HEK293 (cell line): ENCODE data around the gene MCM3AP.

ENCODE experiments used
- BCL11A ChIP-seq: fragments of 450-650 bp; formaldehyde crosslinking; IDR thresholded peaks from 2 replicates; pipeline ENCODE4 v1.5.1; 2016; ENCODE audit warnings: low read depth, missing biosample characterization, missing genetic modification characterization
- HOXA7 ChIP-seq: sonication (generic); formaldehyde crosslinking; IDR thresholded peaks from 2 replicates; pipeline ENCODE4 v1.8.1; 2022; ENCODE audit warnings: missing genetic modification reagents, borderline replicate concordance
- HOXD13 ChIP-seq: sonication (generic); formaldehyde crosslinking; IDR thresholded peaks from 2 replicates; pipeline ENCODE4 v1.8.0; 2022; ENCODE audit warnings: missing genetic modification reagents, borderline replicate concordance
- REPIN1 ChIP-seq: fragments of 450-650 bp; formaldehyde crosslinking; IDR thresholded peaks from 2 replicates; pipeline ENCODE4 v1.5.1; 2017; ENCODE audit warnings: missing biosample characterization, missing genetic modification characterization, low read depth
- SP2 ChIP-seq: fragments of 450-650 bp; formaldehyde crosslinking; IDR thresholded peaks from 2 replicates; pipeline ENCODE4 v1.5.1; 2016; ENCODE audit warnings: missing biosample characterization, missing genetic modification characterization
- SP7 ChIP-seq: fragments of 450-650 bp; formaldehyde crosslinking; IDR thresholded peaks from 2 replicates; pipeline ENCODE4 v1.5.1; 2016; ENCODE audit warnings: missing biosample characterization, missing genetic modification characterization
- ZBTB20 ChIP-seq: fragments of 450-650 bp; formaldehyde crosslinking; IDR thresholded peaks from 2 replicates; pipeline ENCODE4 v1.5.1; 2016; ENCODE audit warnings: missing biosample characterization, missing genetic modification characterization
- ZFHX2 ChIP-seq: fragments of 450-650 bp; formaldehyde crosslinking; conservative IDR thresholded peaks from 2 replicates; pipeline ENCODE4 v1.5.1; 2016; ENCODE audit warnings: missing biosample characterization, missing genetic modification characterization
- ZFP41 ChIP-seq: fragments of 450-650 bp; formaldehyde crosslinking; IDR thresholded peaks from 2 replicates; pipeline ENCODE4 v1.5.1; 2016; ENCODE audit warnings: missing biosample characterization, missing genetic modification characterization, borderline replicate concordance
- ZFP69B ChIP-seq: fragments of 450-650 bp; formaldehyde crosslinking; IDR thresholded peaks from 2 replicates; pipeline ENCODE4 v1.5.1; 2016; ENCODE audit warnings: missing biosample characterization, missing genetic modification characterization
- ZNF10 ChIP-seq: fragments of 450-650 bp; formaldehyde crosslinking; IDR thresholded peaks from 2 replicates; pipeline ENCODE4 v1.5.1; 2017; ENCODE audit warnings: missing biosample characterization, missing genetic modification characterization
- ZNF121 ChIP-seq: fragments of 450-650 bp; formaldehyde crosslinking; IDR thresholded peaks from 2 replicates; pipeline ENCODE4 v1.5.1; 2016; ENCODE audit warnings: missing biosample characterization, missing genetic modification characterization
- ZNF132 ChIP-seq: fragments of 450-650 bp; formaldehyde crosslinking; IDR thresholded peaks from 2 replicates; pipeline ENCODE4 v1.5.1; 2017; ENCODE audit warnings: missing biosample characterization, missing genetic modification characterization, borderline replicate concordance
- ZNF146 ChIP-seq: fragments of 450-650 bp; formaldehyde crosslinking; IDR thresholded peaks from 2 replicates; pipeline ENCODE4 v1.5.1; 2016; ENCODE audit warnings: missing biosample characterization, missing genetic modification characterization
- ZNF155 ChIP-seq: fragments of 450-650 bp; formaldehyde crosslinking; IDR thresholded peaks from 2 replicates; pipeline ENCODE4 v1.5.1; 2016; ENCODE audit warnings: missing biosample characterization, missing genetic modification characterization
- ZNF169 ChIP-seq: fragments of 450-650 bp; formaldehyde crosslinking; IDR thresholded peaks from 2 replicates; pipeline ENCODE4 v1.5.1; 2016; ENCODE audit warnings: missing biosample characterization, missing genetic modification characterization
- ZNF24 ChIP-seq: fragments of 450-650 bp; formaldehyde crosslinking; IDR thresholded peaks from 2 replicates; pipeline ENCODE4 v1.5.1; 2016; ENCODE audit warnings: missing biosample characterization, missing genetic modification characterization
- ZNF426 ChIP-seq: fragments of 450-650 bp; formaldehyde crosslinking; IDR thresholded peaks from 2 replicates; pipeline ENCODE4 v1.5.1; 2017; ENCODE audit warnings: missing biosample characterization, missing genetic modification characterization, mild to moderate bottlenecking, inconsistent platforms, moderate library complexity
- ZNF585B ChIP-seq: fragments of 450-650 bp; formaldehyde crosslinking; IDR thresholded peaks from 2 replicates; pipeline ENCODE4 v1.5.1; 2016; ENCODE audit warnings: missing biosample characterization, missing genetic modification characterization
- ZNF623 ChIP-seq: fragments of 450-650 bp; formaldehyde crosslinking; IDR thresholded peaks from 2 replicates; pipeline ENCODE4 v1.5.1; 2016; ENCODE audit warnings: missing biosample characterization, missing genetic modification characterization
- ZNF624 ChIP-seq: fragments of 450-650 bp; formaldehyde crosslinking; IDR thresholded peaks from 2 replicates; pipeline ENCODE4 v1.5.1; 2017; ENCODE audit warnings: missing biosample characterization, missing genetic modification characterization
- ZNF707 ChIP-seq: fragments of 450-650 bp; formaldehyde crosslinking; IDR thresholded peaks from 2 replicates; pipeline ENCODE4 v1.5.1; 2016; ENCODE audit warnings: missing biosample characterization, missing genetic modification characterization
- ZNF843 ChIP-seq: fragments of 450-650 bp; formaldehyde crosslinking; IDR thresholded peaks from 2 replicates; pipeline ENCODE4 v1.5.1; 2016; ENCODE audit warnings: missing biosample characterization, missing genetic modification characterization
- TF ChIP-seq, protein P1 (sequence below): fragments of 450-650 bp; IDR thresholded peaks from 2 replicates; pipeline ENCODE4 v1.5.1; 2018; ENCODE audit warnings: missing biosample characterization, missing genetic modification characterization
- TF ChIP-seq, protein P2 (sequence below): fragments of 450-650 bp; formaldehyde crosslinking; IDR thresholded peaks from 2 replicates; pipeline ENCODE4 v1.5.1; 2016; ENCODE audit warnings: missing biosample characterization, missing genetic modification characterization
- TF ChIP-seq, protein P3 (sequence below): fragments of 450-650 bp; formaldehyde crosslinking; conservative IDR thresholded peaks from 2 replicates; pipeline ENCODE4 v1.5.1; 2016; ENCODE audit warnings: low read depth, missing biosample characterization, missing genetic modification characterization
- TF ChIP-seq, protein P4 (sequence below): fragments of 450-650 bp; formaldehyde crosslinking; IDR thresholded peaks from 2 replicates; pipeline ENCODE4 v1.5.1; 2016; ENCODE audit warnings: missing biosample characterization, missing genetic modification characterization
- TF ChIP-seq, protein P5 (sequence below): fragments of 450-650 bp; formaldehyde crosslinking; IDR thresholded peaks from 2 replicates; pipeline ENCODE4 v1.5.1; 2016; ENCODE audit warnings: missing biosample characterization, missing genetic modification characterization

Gene MCM3AP

DNA sequence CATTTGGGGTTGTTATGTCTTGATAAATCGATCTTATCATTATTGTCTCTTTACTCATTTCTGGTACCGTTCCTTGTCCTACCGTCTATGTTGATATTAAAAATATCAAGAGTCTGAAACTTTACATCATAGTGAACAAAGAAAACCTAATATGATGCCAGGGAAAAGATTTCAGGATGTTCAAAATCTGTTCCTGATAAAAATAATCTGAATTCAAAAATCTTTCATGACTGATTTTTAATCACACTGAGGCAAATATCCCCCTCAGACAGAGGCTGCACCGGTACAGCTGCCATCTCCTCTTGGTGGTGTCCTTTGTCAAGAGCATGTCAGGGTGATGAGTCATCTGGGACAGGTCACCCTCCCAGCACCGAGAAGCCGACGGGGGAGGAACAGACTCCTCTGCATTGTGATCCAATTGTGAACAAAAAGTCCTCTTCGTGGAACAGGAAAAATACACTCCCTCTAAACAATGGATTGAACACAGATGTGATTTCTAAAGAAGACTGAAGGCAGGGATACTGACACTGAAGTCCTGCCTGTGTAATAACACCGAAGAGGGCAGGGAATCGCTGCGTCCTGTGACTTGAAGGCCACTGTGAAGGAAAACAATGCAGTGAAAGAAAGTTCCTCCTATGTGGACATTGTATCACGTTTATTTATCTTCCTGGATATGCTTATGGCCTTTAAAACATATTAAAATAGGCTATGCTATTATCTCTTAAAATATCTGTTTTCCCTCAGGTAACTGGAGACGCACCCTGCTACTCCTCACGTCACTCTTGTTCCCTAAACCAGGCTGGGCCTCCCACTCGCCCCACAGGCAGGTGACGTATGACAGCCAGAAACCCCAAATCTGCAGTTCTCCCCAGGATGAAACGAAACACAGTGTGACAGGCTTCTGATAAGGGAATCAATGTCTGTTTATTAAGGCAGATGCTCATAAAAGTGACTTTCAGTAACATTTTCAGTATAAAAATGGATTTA, 96.9 kb downstream of the MCM3AP start (continued):
- TF ChIP-seq SP2 (no peak), ZNF169 (tag by site-specific recombination) (no peak), ZNF146 (tag by site-specific recombination) (no peak), ZNF132 (no peak), ZNF624 (tag by site-specific recombination) (no peak), ZNF24 (tag by site-specific recombination) (no peak), ZNF121 (tag by site-specific recombination) (no peak), ZNF426 (tag by site-specific recombination) (no peak), HOXA7 (CRISPR knock-in tag) (no peak), ZNF585B (tag by site-specific recombination) (no peak), BCL11A (no peak), ZFP69B (tag by site-specific recombination) (no peak), ZNF707 (tag by site-specific recombination) (no peak), ZNF623 (tag by site-specific recombination) (no peak), REPIN1 (tag by site-specific recombination) (no peak), SP7 (peak; percentile 45; the same call in 1 of the 2 replicates), ZFP41 (tag by site-specific recombination) (no peak), ZNF843 (tag by site-specific recombination) (no peak), HOXD13 (CRISPR knock-in tag) (no peak), ZFHX2 (tag by site-specific recombination) (peak; percentile 23; the same call in 1 of the 2 replicates), ZBTB20 (tag by site-specific recombination) (no peak), ZNF10 (no peak), ZNF155 (tag by site-specific recombination) (no peak)
- TF ChIP-seq, protein P1, sequence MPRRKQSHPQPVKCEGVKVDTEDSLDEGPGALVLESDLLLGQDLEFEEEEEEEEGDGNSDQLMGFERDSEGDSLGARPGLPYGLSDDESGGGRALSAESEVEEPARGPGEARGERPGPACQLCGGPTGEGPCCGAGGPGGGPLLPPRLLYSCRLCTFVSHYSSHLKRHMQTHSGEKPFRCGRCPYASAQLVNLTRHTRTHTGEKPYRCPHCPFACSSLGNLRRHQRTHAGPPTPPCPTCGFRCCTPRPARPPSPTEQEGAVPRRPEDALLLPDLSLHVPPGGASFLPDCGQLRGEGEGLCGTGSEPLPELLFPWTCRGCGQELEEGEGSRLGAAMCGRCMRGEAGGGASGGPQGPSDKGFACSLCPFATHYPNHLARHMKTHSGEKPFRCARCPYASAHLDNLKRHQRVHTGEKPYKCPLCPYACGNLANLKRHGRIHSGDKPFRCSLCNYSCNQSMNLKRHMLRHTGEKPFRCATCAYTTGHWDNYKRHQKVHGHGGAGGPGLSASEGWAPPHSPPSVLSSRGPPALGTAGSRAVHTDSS (tag by site-specific recombination) = no peak
- TF ChIP-seq, protein P2, sequence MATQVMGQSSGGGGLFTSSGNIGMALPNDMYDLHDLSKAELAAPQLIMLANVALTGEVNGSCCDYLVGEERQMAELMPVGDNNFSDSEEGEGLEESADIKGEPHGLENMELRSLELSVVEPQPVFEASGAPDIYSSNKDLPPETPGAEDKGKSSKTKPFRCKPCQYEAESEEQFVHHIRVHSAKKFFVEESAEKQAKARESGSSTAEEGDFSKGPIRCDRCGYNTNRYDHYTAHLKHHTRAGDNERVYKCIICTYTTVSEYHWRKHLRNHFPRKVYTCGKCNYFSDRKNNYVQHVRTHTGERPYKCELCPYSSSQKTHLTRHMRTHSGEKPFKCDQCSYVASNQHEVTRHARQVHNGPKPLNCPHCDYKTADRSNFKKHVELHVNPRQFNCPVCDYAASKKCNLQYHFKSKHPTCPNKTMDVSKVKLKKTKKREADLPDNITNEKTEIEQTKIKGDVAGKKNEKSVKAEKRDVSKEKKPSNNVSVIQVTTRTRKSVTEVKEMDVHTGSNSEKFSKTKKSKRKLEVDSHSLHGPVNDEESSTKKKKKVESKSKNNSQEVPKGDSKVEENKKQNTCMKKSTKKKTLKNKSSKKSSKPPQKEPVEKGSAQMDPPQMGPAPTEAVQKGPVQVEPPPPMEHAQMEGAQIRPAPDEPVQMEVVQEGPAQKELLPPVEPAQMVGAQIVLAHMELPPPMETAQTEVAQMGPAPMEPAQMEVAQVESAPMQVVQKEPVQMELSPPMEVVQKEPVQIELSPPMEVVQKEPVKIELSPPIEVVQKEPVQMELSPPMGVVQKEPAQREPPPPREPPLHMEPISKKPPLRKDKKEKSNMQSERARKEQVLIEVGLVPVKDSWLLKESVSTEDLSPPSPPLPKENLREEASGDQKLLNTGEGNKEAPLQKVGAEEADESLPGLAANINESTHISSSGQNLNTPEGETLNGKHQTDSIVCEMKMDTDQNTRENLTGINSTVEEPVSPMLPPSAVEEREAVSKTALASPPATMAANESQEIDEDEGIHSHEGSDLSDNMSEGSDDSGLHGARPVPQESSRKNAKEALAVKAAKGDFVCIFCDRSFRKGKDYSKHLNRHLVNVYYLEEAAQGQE (tag by site-specific recombination) = no peak
- TF ChIP-seq, protein P3, sequence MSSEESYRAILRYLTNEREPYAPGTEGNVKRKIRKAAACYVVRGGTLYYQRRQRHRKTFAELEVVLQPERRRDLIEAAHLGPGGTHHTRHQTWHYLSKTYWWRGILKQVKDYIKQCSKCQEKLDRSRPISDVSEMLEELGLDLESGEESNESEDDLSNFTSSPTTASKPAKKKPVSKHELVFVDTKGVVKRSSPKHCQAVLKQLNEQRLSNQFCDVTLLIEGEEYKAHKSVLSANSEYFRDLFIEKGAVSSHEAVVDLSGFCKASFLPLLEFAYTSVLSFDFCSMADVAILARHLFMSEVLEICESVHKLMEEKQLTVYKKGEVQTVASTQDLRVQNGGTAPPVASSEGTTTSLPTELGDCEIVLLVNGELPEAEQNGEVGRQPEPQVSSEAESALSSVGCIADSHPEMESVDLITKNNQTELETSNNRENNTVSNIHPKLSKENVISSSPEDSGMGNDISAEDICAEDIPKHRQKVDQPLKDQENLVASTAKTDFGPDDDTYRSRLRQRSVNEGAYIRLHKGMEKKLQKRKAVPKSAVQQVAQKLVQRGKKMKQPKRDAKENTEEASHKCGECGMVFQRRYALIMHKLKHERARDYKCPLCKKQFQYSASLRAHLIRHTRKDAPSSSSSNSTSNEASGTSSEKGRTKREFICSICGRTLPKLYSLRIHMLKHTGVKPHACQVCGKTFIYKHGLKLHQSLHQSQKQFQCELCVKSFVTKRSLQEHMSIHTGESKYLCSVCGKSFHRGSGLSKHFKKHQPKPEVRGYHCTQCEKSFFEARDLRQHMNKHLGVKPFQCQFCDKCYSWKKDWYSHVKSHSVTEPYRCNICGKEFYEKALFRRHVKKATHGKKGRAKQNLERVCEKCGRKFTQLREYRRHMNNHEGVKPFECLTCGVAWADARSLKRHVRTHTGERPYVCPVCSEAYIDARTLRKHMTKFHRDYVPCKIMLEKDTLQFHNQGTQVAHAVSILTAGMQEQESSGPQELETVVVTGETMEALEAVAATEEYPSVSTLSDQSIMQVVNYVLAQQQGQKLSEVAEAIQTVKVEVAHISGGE (tag by site-specific recombination) = no peak
- TF ChIP-seq, protein P4, sequence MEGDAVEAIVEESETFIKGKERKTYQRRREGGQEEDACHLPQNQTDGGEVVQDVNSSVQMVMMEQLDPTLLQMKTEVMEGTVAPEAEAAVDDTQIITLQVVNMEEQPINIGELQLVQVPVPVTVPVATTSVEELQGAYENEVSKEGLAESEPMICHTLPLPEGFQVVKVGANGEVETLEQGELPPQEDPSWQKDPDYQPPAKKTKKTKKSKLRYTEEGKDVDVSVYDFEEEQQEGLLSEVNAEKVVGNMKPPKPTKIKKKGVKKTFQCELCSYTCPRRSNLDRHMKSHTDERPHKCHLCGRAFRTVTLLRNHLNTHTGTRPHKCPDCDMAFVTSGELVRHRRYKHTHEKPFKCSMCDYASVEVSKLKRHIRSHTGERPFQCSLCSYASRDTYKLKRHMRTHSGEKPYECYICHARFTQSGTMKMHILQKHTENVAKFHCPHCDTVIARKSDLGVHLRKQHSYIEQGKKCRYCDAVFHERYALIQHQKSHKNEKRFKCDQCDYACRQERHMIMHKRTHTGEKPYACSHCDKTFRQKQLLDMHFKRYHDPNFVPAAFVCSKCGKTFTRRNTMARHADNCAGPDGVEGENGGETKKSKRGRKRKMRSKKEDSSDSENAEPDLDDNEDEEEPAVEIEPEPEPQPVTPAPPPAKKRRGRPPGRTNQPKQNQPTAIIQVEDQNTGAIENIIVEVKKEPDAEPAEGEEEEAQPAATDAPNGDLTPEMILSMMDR (tag by site-specific recombination) = no peak
- TF ChIP-seq, protein P5, sequence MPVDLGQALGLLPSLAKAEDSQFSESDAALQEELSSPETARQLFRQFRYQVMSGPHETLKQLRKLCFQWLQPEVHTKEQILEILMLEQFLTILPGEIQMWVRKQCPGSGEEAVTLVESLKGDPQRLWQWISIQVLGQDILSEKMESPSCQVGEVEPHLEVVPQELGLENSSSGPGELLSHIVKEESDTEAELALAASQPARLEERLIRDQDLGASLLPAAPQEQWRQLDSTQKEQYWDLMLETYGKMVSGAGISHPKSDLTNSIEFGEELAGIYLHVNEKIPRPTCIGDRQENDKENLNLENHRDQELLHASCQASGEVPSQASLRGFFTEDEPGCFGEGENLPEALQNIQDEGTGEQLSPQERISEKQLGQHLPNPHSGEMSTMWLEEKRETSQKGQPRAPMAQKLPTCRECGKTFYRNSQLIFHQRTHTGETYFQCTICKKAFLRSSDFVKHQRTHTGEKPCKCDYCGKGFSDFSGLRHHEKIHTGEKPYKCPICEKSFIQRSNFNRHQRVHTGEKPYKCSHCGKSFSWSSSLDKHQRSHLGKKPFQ = no peak
